Measurements from ENCODE around the gene BOD1L2.

Gene BOD1L2
- 0 to 0.13 (median 0) reads per million in 9 experiments for total RNA-seq

DNA sequence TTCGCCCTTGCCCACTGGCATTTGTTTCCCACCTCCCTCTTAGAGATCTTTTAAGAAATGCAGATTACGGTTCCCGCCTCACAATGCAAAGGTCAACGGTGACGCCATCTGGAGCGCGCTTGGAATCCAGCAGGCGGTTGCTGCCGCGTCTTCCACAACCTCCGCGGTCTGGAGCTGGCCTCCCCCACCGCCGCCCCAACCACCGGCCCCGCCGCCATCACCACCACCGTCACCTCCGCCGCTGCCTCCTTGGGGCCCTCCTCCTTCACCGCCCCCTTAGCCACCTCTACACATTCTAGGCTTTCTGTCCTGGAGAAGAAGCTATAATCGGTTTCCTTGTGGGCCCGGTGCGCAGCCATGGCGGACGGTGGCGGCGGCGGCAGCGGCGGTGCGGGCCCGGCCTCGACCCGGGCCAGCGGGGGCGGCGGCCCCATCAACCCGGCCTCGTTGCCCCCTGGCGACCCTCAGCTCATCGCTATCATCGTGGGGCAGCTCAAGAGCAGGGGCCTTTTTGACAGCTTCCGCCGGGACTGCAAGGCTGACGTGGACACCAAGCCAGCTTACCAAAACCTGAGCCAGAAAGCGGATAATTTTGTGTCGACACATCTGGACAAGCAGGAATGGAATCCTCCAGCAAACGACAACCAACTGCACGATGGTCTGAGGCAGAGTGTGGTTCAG, at the start of gene BOD1L2:
Gene BOD1L2, plus strand, starts transcription at position 132 of the 681 bp plus-strand sequence. Its CDS starts 226 bp downstream, at position 358.
- ATAC-seq (replicated peaks) (no peak), DNase-seq (no peak)
- Mint-ChIP-seq H3K27ac (no peak within 1 kb of the TSS), H3K36me3 (ENCODE audit: insufficient read depth) (no peaks in the 10 kb centered on the region), H3K9me3 (peaks cover 0 to 3% of the 10 kb centered on the region in 2 donors), H3K4me3 (no peak within 1 kb of the TSS), H3K27me3 (peaks cover 25 to 29% of the 10 kb centered on the region in 2 donors), H3K4me1 (ENCODE audit: low read depth in 2 of 2) (no peaks in the 10 kb centered on the region)

DNA sequence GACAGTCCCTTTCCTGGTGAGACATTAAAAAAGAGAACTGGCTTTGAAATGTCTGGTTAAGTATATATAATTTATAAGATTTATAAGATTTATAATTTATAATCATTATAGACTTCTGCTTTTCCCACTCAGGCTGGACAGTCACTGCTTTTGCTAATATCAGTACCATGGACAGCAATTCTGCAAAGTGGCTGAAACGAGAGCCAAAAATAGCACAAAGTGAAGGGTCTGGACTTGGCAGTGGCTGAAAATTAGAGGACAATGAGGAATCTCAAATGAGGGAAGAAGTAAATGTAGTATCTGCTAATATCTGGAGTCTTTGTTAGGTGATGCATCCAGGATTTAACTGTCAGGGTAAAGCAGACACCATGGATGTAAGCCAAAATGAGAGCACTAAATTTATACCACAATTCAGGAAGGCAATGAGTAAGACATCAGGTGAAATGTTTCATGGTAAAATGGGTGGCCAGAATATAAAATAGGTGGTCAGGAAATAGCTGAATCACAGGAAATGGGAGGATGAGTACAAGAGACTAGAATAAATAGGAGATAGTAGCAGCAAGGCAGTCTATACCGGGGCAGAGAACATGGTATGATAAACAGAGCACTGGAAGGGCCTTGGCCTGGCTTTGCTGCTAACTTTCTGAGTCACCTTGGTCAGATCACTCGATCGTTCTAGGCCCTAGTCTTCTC, 39.6 kb upstream of the BOD1L2 start:
- Mint-ChIP-seq H3K36me3 (ENCODE audit: insufficient read depth) (no peaks in the 10 kb centered on the region), H3K27ac (no peak overlapping the region), H3K4me1 (ENCODE audit: low read depth in 2 of 2) (no peaks in the 10 kb centered on the region), H3K9me3 (peaks cover 3 to 9% of the 10 kb centered on the region in 2 donors), H3K27me3 (peaks cover 13 to 32% of the 10 kb centered on the region in 2 donors), H3K4me3 (no peak overlapping the region)
- no peak for DNase-seq
- ATAC-seq (replicated peaks), result no peak

DNA sequence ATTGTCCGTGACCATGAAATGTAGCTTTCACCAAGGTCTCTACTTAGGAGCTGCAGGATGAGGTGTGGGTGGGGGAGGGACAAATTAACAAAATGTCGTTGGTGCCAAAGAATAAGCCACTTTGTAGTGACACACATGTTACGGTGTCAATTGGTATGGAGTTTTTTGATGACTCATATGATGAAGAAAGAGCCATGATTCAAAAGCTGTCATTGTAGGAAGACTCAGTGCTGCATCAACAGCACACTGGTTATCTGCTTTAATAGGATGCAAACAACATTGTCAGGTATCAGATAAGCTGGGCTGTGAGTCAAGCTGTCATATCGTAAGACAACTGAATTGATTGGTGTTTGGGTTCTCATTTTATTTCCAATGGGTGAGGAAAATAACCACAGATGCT, 36.6 kb upstream of the BOD1L2 start:
- Mint-ChIP-seq H3K9me3 (peaks cover 0 to 1% of the 10 kb centered on the region in 2 donors), H3K4me3 (no peak overlapping the region), H3K4me1 (ENCODE audit: low read depth in 2 of 2) (no peaks in the 10 kb centered on the region), H3K27ac (no peak overlapping the region), H3K36me3 (ENCODE audit: insufficient read depth) (no peaks in the 10 kb centered on the region), H3K27me3 (peaks cover 10 to 24% of the 10 kb centered on the region in 2 donors)
- DNase-seq, result no peak
- ATAC-seq (replicated peaks), result no peak

GRCh38 chr18:57113799-57114420, 33.0 kb upstream of the BOD1L2 start:
- no peak overlapping the region for H3K4me3 Mint-ChIP-seq
- DNase-seq, result no peak
- H3K36me3 Mint-ChIP-seq (ENCODE audit: insufficient read depth), result no peaks in the 10 kb centered on the region
- peaks cover 22 to 44% of the 10 kb centered on the region in 2 donors for H3K27me3 Mint-ChIP-seq
- no peak overlapping the region for H3K27ac Mint-ChIP-seq
- no peaks in the 10 kb centered on the region for H3K9me3 Mint-ChIP-seq
- no peak for ATAC-seq (replicated peaks)
- H3K4me1 Mint-ChIP-seq (ENCODE audit: low read depth in 2 of 2), result no peaks in the 10 kb centered on the region

GRCh38 chr18:57116598-57117132, 30.2 kb upstream of the BOD1L2 start:
- Mint-ChIP-seq H3K4me1 (ENCODE audit: low read depth in 2 of 2) (no peaks in the 10 kb centered on the region), H3K4me3 (no peak overlapping the region), H3K27me3 (peaks cover 31 to 45% of the 10 kb centered on the region in 2 donors), H3K27ac (no peak overlapping the region), H3K9me3 (no peaks in the 10 kb centered on the region), H3K36me3 (ENCODE audit: insufficient read depth) (no peaks in the 10 kb centered on the region)
- ATAC-seq (replicated peaks) (no peak), DNase-seq (no peak)

DNA sequence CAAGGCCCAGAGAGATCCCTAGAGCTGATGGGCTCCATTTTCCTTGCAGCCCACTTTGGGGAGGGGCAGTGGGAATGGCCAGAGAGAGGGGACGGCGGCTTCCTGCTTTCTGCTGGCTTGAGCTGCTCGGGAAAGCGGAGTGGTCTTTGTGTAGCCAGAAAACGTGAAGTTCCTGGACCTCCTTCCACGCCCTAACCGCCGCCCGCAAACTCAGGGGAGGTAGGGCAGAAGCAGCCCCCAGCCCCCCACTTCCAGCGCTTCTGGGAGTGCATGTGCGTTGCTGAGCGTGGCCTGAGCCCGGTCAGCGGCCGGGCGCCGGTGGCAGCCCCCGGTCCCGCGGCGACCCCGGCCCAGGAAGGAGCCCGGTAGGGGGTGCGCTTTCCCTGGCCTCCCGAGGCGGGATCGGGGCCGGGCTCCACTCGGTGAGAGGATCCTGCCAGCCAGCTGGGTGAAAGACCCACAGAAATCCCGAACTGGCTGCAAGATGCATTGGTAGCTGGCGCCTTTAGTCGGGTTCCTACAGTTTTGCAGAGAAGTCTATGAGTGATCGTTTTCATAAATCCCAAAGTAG, 25.3 kb upstream of the BOD1L2 start:
- H3K27ac Mint-ChIP-seq, result no peak overlapping the region
- H3K36me3 Mint-ChIP-seq (ENCODE audit: insufficient read depth), result no peaks in the 10 kb centered on the region
- peaks cover 32 to 61% of the 10 kb centered on the region in 2 donors for H3K27me3 Mint-ChIP-seq
- no peak overlapping the region for H3K4me3 Mint-ChIP-seq
- no peaks in the 10 kb centered on the region for H3K4me1 Mint-ChIP-seq (ENCODE audit: low read depth in 2 of 2)
- no peaks in the 10 kb centered on the region for H3K9me3 Mint-ChIP-seq
- no peak for ATAC-seq (replicated peaks)
- no peak for DNase-seq

DNA sequence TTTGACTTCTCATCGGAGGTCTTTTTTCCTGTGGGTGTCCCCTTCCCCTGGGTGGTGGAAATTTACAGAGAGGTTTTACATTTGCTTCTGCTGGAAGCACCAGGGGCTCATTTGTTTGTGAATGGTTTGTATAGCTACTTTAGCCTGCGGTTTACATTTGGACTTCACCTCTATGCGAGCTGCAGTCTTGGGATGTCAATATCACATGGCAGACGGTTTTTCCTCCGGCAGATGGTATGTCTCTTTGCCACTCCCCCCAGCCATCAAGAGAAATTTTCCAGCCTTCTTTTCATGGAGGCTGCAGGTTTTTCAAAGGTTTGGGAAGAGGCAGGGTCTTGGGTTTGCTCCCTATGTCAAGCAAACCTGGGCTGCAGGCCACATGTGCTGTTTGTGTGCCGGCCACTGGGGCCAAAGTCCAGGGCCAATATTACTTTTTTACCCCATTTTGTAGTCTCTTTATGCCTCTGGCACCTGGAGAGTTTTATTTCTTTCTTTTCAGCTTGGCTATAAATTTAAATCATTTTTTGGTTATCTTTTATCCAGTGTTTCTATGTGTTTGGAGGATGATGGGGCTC, 23.9 kb upstream of the BOD1L2 start:
- H3K27me3 Mint-ChIP-seq, result peaks cover 32 to 61% of the 10 kb centered on the region in 2 donors
- no peak for ATAC-seq (replicated peaks)
- H3K27ac Mint-ChIP-seq, result no peak overlapping the region
- no peaks in the 10 kb centered on the region for H3K4me1 Mint-ChIP-seq (ENCODE audit: low read depth in 2 of 2)
- no peak for DNase-seq
- H3K9me3 Mint-ChIP-seq, result no peaks in the 10 kb centered on the region
- H3K4me3 Mint-ChIP-seq, result no peak overlapping the region
- H3K36me3 Mint-ChIP-seq (ENCODE audit: insufficient read depth), result no peaks in the 10 kb centered on the region

GRCh38 chr18:57125627-57126026, 21.3 kb upstream of the BOD1L2 start:
- Mint-ChIP-seq H3K27ac (no peak overlapping the region), H3K4me3 (no peak overlapping the region), H3K4me1 (ENCODE audit: low read depth in 2 of 2) (no peaks in the 10 kb centered on the region), H3K27me3 (peaks cover 37 to 66% of the 10 kb centered on the region in 2 donors), H3K9me3 (no peaks in the 10 kb centered on the region), H3K36me3 (ENCODE audit: insufficient read depth) (no peaks in the 10 kb centered on the region)
- no peak for ATAC-seq (replicated peaks)
- no peak for DNase-seq

DNA sequence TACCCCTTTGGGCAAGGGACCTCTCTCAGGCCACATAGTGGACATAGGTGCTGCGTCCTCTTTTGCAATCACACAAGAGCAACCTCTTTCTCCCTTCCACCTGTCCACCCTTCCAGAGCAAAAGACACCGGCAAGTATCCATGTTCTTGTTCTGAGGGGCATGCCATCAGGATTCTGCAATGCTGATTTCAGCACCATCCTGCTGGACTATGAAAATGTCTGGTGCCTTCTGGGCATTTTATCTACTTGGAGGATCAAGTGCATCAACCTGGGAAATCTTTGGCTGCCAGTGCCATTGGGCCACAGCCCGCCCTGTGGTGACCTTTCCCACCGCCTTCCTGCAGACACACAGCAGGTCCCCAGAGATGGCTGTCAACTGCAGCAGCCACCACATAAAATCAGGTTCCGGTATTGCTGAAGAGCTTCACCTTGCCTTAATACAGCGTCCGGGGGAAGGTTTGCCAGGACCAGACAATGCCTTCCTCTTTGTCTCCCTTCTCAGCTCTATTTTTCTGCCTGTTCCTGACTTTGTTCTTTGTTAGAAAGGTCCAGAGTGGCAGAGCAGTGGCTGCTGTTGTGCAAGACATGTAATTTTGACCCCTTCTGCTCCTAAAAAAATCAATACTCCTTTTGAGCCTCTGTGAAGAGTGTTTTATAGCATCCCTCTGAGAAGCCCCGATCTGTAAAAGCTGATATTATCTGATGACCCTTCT, 18.5 kb upstream of the BOD1L2 start:
- DNase-seq (no peak), ATAC-seq (replicated peaks) (no peak)
- peaks cover 26 to 47% of the 10 kb centered on the region in 2 donors for H3K27me3 Mint-ChIP-seq
- H3K27ac Mint-ChIP-seq, result peak overlapping the region in 1 of 2 donors; percentile 29
- no peak overlapping the region for H3K4me3 Mint-ChIP-seq
- H3K9me3 Mint-ChIP-seq, result no peaks in the 10 kb centered on the region
- H3K4me1 Mint-ChIP-seq (ENCODE audit: low read depth in 2 of 2), result no peaks in the 10 kb centered on the region
- H3K36me3 Mint-ChIP-seq (ENCODE audit: insufficient read depth), result no peaks in the 10 kb centered on the region

DNA sequence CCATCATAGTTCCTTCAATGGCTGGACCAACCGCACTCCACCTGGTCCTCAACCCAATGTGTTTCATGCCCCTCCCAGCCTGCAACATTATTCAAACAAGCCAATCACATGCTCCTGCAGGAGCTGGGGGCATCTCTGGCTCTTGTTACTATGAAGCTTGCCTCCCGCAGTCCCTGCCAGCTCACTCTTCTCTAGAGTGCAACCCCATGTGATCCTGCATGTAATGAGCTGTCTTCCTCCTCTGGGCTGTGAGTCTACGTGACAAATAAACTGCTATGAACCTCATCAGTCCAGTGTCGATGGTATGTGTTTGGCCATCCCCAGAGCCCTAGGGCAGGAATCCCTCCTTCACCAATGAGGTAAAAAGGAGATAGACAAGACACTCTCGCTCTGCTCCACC, 15.8 kb upstream of the BOD1L2 start:
- no peaks in the 10 kb centered on the region for H3K9me3 Mint-ChIP-seq
- peaks cover 26 to 47% of the 10 kb centered on the region in 2 donors for H3K27me3 Mint-ChIP-seq
- no peaks in the 10 kb centered on the region for H3K4me1 Mint-ChIP-seq (ENCODE audit: low read depth in 2 of 2)

GRCh38 chr18:57131782-57132181, 15.1 kb upstream of the BOD1L2 start:
- DNase-seq (no peak), ATAC-seq (replicated peaks) (no peak)
- no peak overlapping the region for H3K27ac Mint-ChIP-seq
- no peaks in the 10 kb centered on the region for H3K4me1 Mint-ChIP-seq (ENCODE audit: low read depth in 2 of 2)
- no peaks in the 10 kb centered on the region for H3K36me3 Mint-ChIP-seq (ENCODE audit: insufficient read depth)
- no peak overlapping the region for H3K4me3 Mint-ChIP-seq
- no peaks in the 10 kb centered on the region for H3K9me3 Mint-ChIP-seq
- H3K27me3 Mint-ChIP-seq, result peaks cover 26 to 40% of the 10 kb centered on the region in 2 donors

More for the DNA sequence above, 15.8 kb upstream of the BOD1L2 start:
- ATAC-seq (replicated peaks), result no peak
- no peaks in the 10 kb centered on the region for H3K36me3 Mint-ChIP-seq (ENCODE audit: insufficient read depth)
- no peak for DNase-seq
- no peak overlapping the region for H3K4me3 Mint-ChIP-seq
- H3K27ac Mint-ChIP-seq, result no peak overlapping the region

- no peak for ATAC-seq (replicated peaks)
- H3K27me3 Mint-ChIP-seq, result peaks cover 15 to 29% of the 10 kb centered on the region in 2 donors
- no peak overlapping the region for H3K27ac Mint-ChIP-seq
- H3K36me3 Mint-ChIP-seq (ENCODE audit: insufficient read depth), result no peaks in the 10 kb centered on the region
- H3K9me3 Mint-ChIP-seq, result no peaks in the 10 kb centered on the region
- no peak overlapping the region for H3K4me3 Mint-ChIP-seq
- H3K4me1 Mint-ChIP-seq (ENCODE audit: low read depth in 2 of 2), result no peaks in the 10 kb centered on the region
- no peak for DNase-seq
Observed at GRCh38 chr18:57134618-57135135, 12.2 kb upstream of the BOD1L2 start.
